Activated CD4-positive, alpha-beta memory T cell treated with anti-CD3 and anti-CD28 coated beads, Interleukin-2, amount 10 ng/mL, durations not matched to agents 7 days and 5 days (primary cell): ENCODE measurements around the gene RHOA. TPM values are rescaled to one million over a fixed set of nuclear protein-coding genes. Genes with fewer than 3 reads are reported as not detected.

Experiments used
- CTCF ChIA-PET: fragments of 350-600 bp; sonication (Branson Sonifier 250); formaldehyde crosslinking; loops from one replicate; lab custom pipeline; 2021; ENCODE audit warnings: antibody characterized with exemption, inconsistent platforms; lab: Charles Lee
- POLR2A ChIA-PET: fragments of 350-600 bp; sonication (Branson Sonifier 250); formaldehyde crosslinking; loops from one replicate; lab custom pipeline; 2021; ENCODE audit warnings: antibody characterized with exemption; lab: Charles Lee
- DNase-seq: peaks from one replicate; pipeline ENCODE4 v3.0.0-alpha.2; 2020
- H3K27ac Mint-ChIP-seq: one replicate; pipeline ENCODE4 v1.8.0; 2021; ENCODE audit warnings: mild to moderate bottlenecking, mixed read lengths
- H3K27me3 Mint-ChIP-seq: one replicate; pipeline ENCODE4 v1.8.0; 2021; ENCODE audit warnings: mixed read lengths
- H3K36me3 Mint-ChIP-seq: one replicate; pipeline ENCODE4 v1.8.0; 2021; ENCODE audit warnings: low read depth, mixed read lengths
- H3K4me1 Mint-ChIP-seq: one replicate; pipeline ENCODE4 v1.8.0; 2021; ENCODE audit warnings: mixed read lengths
- H3K4me3 Mint-ChIP-seq: one replicate; pipeline ENCODE4 v1.8.0; 2021; ENCODE audit warnings: mild to moderate bottlenecking, mixed read lengths
- H3K9me3 Mint-ChIP-seq: one replicate; pipeline ENCODE4 v1.8.0; 2021; ENCODE audit warnings: mixed read lengths
- total RNA-seq, 2 experiments: library from RNA; stranded (reverse); gene quantifications; one replicate each; pipeline ENCODE4 v1.2.3, GENCODE V29; 2021

RHOA gene
- total RNA-seq, 2 experiments from 2014 or later: 504 to 505 TPM

DNA sequence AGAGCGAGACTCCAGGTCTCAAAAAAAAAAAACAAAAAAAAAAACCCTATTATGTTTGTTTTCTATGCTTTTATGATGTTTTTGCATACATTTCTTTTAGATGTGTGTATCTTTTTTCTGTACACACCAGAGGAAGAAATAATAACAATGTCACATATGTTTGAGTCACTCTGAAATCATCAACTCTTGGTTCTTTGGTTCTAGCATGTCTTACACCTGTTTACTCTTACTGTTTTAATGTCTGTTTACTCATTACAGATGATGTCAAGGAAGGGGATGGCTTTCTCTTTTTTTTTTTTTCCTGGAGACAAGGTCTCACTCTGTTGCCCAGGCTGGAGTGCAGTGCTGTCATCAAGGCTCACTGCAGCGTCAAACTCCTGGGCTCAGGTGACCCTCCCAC lies 24.1 kb downstream of the RHOA start:
- no peak overlapping the region for H3K4me3 Mint-ChIP-seq
- CTCF ChIA-PET: interaction anchor here (1.0 kb wide), 1 partner anchor 62 kb away, joined by 4 read pairs; no protein-coding TSS in a partner anchor
- no peaks in the 10 kb centered on the region for H3K27me3 Mint-ChIP-seq
- H3K4me1 Mint-ChIP-seq: peaks cover 29% of the 10 kb centered on the region
- H3K9me3 Mint-ChIP-seq: no peaks in the 10 kb centered on the region
- POLR2A ChIA-PET: interaction anchor here (2.5 kb wide), 1 partner anchor 48 kb away, joined by 11 read pairs; the partner anchor contains the start of gene USP4
- peak overlapping the region; percentile 23 for H3K27ac Mint-ChIP-seq
- peaks cover 29% of the 10 kb centered on the region for H3K36me3 Mint-ChIP-seq
- DNase-seq: no peak

DNA sequence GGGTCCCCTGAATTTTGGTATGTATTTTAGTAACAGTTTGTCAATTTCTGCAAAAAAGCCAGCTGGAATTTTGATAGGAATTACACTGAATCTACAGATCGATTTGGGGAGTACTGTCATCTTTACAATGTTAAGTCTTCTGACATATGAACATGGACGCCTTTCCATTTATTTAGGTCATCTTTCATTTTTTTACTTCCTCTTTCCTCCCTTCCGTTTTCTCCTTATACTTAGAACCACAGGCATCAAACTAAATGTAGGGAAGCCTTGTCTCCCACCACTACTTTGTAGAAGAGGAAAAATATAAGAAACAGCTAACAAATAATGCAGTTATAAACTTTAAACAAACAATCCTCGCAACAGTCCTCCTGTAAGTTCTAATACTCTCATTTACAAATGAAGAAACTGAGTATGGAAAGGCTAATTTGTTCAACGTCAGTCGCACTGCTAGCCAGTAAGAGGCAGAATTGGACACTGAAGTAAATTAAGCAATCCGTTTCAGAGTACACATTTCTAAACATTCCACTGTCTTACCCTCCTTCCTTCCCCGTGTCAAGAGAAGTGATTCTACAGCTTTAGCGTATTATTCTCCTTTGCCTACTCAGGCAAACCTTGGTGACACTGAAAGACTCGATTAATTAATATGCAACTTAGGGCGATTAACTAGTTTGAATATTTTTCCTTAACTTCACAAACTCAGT lies 25.6 kb downstream of the RHOA start:
- no peak for DNase-seq
- Mint-ChIP-seq H3K27ac (no peak overlapping the region), H3K4me1 (peaks cover 29% of the 10 kb centered on the region), H3K27me3 (no peaks in the 10 kb centered on the region), H3K36me3 (peaks cover 29% of the 10 kb centered on the region), H3K4me3 (no peak overlapping the region), H3K9me3 (no peaks in the 10 kb centered on the region)
- ChIA-PET POLR2A (no interaction called here), CTCF (interaction anchor here (1.2 kb wide), 1 partner anchor 64 kb away, joined by 4 read pairs; no protein-coding TSS in a partner anchor)

DNA sequence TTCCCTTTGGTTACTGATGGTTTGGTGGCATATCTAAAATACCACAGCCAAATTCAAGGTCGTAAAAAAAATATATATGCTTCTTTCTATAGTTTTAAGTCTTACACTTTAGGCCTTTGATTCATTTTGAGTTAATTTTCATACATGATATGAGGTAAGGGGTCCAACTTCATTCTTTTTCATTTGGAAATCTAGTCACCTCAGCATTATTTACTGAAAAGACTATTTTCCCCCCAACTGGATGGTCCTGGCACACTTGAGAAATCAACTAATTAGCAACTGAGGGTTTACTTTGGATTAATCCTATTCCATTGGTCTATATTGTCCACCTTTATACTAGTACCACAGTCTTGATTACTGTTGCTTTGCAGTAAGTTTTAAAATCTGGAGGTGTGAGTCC lies 26.2 kb downstream of the RHOA start:
- CTCF ChIA-PET: interaction anchor here (1.2 kb wide), 1 partner anchor 65 kb away, joined by 4 read pairs; no protein-coding TSS in a partner anchor
- Mint-ChIP-seq H3K4me1 (peaks cover 29% of the 10 kb centered on the region), H3K27ac (no peak overlapping the region), H3K4me3 (no peak overlapping the region), H3K36me3 (peaks cover 29% of the 10 kb centered on the region), H3K9me3 (no peaks in the 10 kb centered on the region), H3K27me3 (no peaks in the 10 kb centered on the region)
- POLR2A ChIA-PET: interaction anchor here (2.0 kb wide), 1 partner anchor 26 kb away, joined by 5 read pairs; the partner anchor contains the start of genes RHOA and TCTA
- no peak for DNase-seq

DNA sequence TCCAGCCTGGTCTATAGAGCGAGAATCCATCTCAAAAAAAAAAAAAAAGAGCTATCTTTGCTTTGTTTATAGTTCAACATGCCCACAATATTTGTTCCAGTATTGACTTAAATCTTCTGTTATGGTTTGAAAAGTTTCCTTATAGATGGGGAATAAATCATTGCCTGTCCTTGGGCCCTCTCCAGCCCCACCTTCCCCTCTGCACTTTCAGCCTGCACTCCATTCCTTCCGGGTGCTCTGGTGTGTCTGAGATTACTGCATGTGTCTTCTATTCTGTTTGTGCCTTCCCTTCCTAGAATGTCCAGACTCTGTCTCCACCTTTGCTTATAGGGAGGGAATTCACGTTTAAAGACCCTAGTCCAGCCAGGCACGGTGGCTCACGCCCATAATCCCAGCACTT lies 28.4 kb downstream of the RHOA start:
- DNase-seq: no peak
- ChIA-PET CTCF (interaction anchor here (2.1 kb wide), 1 partner anchor 43 kb away, joined by 4 read pairs; the partner anchor contains the start of gene USP4), POLR2A (no interaction called here)
- Mint-ChIP-seq H3K4me1 (peaks cover 36% of the 10 kb centered on the region), H3K36me3 (peaks cover 38% of the 10 kb centered on the region), H3K27ac (peak overlapping the region; percentile 42), H3K9me3 (peaks cover 6% of the 10 kb centered on the region), H3K27me3 (no peaks in the 10 kb centered on the region), H3K4me3 (no peak overlapping the region)

DNA sequence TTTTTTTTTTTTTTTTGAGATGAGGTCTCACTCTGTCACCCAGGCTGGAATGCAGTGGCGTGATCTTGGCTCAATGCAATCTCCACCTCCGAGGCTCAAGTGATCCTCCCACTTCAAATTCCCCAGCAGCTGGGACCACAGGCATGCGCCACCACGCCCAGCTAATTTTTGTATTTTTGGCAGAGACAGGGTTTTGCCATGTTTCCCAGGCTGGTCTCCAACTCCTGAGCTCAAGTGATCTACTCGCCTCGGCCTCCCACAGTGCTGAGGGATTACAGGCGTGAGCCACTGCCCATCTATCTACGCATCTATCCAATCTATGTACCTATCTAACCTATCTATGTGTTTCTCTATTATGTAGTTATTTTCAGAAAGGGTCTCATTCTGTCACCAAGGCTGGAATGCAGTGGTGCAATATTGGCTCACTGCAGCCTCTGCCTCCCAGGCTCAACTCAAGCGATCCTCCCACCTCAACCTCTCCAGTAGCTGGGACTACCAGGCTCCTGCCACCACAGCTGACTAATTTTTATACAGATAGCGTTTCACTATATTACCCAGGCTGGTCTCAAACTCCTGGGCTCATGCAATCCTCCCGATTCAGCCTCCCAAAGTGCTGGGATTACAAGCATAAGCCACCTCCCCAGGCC lies 33.4 kb downstream of the RHOA start:
- DNase-seq: no peak
- Mint-ChIP-seq H3K36me3 (peaks cover 50% of the 10 kb centered on the region), H3K27ac (peak overlapping the region; percentile 50), H3K4me3 (no peak overlapping the region), H3K27me3 (no peaks in the 10 kb centered on the region), H3K9me3 (peaks cover 9% of the 10 kb centered on the region), H3K4me1 (peaks cover 31% of the 10 kb centered on the region)
- ChIA-PET CTCF (interaction anchor here (0.5 to 0.7 kb wide), 2 partner anchors 170 to 532 kb away, joined by 3 to 6 read pairs; no protein-coding TSS in a partner anchor), POLR2A (interaction anchor here (1.1 to 1.7 kb wide), 3 partner anchors 11 to 38 kb away, joined by 3 read pairs; partner anchors contain the start of gene RHOA)

DNA sequence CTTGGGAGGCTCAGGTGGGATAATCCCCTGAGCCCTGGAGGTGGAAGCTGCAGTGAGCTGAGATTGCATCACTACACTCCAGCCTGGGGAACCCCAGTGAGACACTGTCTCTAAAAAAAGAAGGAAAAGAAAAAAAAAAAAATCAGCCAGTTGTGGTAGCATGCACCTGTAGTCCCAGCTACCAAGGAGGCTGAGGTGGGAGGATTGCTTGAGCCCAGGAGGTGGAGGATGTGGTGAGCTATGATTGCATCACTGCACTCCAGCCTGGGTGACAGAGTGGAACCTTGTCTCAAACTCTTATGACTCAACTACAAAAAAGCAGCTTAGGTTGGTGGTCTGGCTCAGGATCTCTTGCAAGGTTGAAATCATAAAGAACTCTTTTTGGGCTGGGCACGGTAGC lies 34.3 kb downstream of the RHOA start:
- DNase-seq: peak; percentile 68
- H3K27me3 Mint-ChIP-seq: no peaks in the 10 kb centered on the region
- POLR2A ChIA-PET: interaction anchor here (1.1 to 1.7 kb wide), 3 partner anchors 12 to 39 kb away, joined by 3 read pairs; partner anchors contain the start of gene RHOA
- peaks cover 32% of the 10 kb centered on the region for H3K4me1 Mint-ChIP-seq
- peak overlapping the region; percentile 77 for H3K27ac Mint-ChIP-seq
- H3K4me3 Mint-ChIP-seq: no peak overlapping the region
- peaks cover 58% of the 10 kb centered on the region for H3K36me3 Mint-ChIP-seq
- CTCF ChIA-PET: interaction anchor here (0.5 kb wide), 1 partner anchor 531 kb away, joined by 3 read pairs; no protein-coding TSS in a partner anchor
- H3K9me3 Mint-ChIP-seq: peaks cover 9% of the 10 kb centered on the region

DNA sequence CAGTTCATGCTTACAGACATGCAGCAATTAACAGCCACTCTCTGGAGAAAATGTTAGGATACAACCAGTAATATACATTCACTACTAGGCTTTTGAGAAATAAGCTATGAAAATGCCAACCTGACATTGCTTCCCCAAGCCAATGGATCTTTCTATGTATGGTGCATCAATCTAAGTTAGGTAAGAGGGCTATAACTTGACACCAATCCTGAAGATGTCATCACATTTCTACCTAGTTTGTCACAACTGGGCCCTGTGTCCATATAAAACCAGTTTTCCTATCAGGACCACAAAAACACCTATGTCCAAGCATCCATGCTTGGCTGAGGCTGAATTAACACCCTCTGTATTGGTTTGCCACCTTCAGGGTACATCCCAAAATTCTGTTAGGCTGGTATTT lies 39.8 kb downstream of the RHOA start:
- ChIA-PET POLR2A (no interaction called here), CTCF (interaction anchor here (0.6 kb wide), 1 partner anchor 172 kb away, joined by 3 read pairs; no protein-coding TSS in a partner anchor)
- Mint-ChIP-seq H3K4me1 (peaks cover 17% of the 10 kb centered on the region), H3K9me3 (no peaks in the 10 kb centered on the region), H3K4me3 (no peak overlapping the region), H3K36me3 (peaks cover 68% of the 10 kb centered on the region), H3K27ac (no peak overlapping the region), H3K27me3 (no peaks in the 10 kb centered on the region)
- no peak for DNase-seq

DNA sequence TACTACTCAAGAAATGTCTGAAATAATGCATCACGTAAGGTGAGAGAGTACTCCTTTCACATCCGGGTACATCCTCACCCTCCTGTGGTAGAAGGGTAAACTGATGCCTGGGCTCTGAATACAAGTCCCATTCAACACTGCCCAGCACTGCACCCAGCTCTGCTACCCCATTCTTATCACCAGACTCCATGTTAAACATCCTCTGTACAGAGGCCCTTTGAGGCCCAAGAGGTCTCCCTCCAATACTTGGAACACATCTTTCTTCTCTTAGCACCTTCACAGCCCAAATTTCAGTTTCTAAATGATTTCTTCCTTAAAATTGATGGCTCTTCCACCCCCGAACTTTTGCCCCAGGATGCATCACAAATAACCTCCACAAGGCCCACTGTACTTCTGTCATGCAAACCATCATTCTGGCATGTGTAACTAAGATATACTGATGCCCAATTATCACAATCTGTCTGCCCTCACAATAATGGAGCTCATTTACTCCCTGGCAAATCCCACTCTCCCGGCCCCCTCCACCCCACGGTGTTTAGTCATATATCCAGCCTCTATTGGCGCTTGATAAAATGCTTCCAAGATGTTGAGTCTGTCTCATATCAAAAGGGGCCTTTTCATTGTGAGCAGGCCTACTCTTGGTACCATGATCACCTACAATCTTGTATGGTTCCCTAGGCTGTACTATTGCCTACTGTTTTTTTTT lies 41.0 kb downstream of the RHOA start:
- DNase-seq: no peak
- CTCF ChIA-PET: interaction anchor here (0.6 kb wide), 1 partner anchor 760 kb away, joined by 3 read pairs; no protein-coding TSS in a partner anchor
- Mint-ChIP-seq H3K27ac (no peak overlapping the region), H3K4me3 (no peak overlapping the region), H3K4me1 (peaks cover 19% of the 10 kb centered on the region), H3K27me3 (no peaks in the 10 kb centered on the region), H3K36me3 (peaks cover 76% of the 10 kb centered on the region), H3K9me3 (no peaks in the 10 kb centered on the region)
- POLR2A ChIA-PET: interaction anchor here (0.9 kb wide), 2 partner anchors 31 to 41 kb away, joined by 3 read pairs; partner anchors contain the start of genes RHOA, TCTA and USP4

DNA sequence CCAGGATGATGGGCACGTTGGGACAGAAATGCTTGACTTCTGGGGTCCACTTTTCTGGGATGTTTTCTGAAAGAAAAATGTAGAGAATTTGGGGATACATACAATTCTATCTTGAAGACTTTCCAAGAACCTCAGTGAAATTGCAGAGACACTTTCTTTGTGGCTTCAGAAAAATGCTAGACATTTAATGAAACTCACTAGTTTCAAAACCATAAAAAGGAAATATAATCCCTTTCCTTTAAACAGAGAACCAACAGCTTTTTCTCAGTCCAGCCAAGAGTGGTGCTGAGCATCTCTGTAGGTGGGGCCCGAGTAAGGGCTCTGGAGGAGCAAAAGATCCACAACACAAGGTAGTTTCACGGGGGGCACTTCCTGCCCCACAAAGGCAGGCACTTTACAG lies 49.2 kb downstream of the RHOA start:
- H3K36me3 Mint-ChIP-seq: peaks cover 62% of the 10 kb centered on the region
- peak overlapping the region; percentile 42 for H3K27ac Mint-ChIP-seq
- ChIA-PET POLR2A (interaction anchor here (1.7 kb wide), 2 partner anchors 11 kb away, joined by 3 to 5 read pairs; no protein-coding TSS in a partner anchor), CTCF (interaction anchor here (4.8 kb wide), 1 partner anchor 23 kb away, joined by 30 read pairs; the partner anchor contains the start of gene USP4)
- DNase-seq: no peak
- H3K4me1 Mint-ChIP-seq: peaks cover 29% of the 10 kb centered on the region
- no peak overlapping the region for H3K4me3 Mint-ChIP-seq
- no peaks in the 10 kb centered on the region for H3K9me3 Mint-ChIP-seq
- H3K27me3 Mint-ChIP-seq: no peaks in the 10 kb centered on the region

DNA sequence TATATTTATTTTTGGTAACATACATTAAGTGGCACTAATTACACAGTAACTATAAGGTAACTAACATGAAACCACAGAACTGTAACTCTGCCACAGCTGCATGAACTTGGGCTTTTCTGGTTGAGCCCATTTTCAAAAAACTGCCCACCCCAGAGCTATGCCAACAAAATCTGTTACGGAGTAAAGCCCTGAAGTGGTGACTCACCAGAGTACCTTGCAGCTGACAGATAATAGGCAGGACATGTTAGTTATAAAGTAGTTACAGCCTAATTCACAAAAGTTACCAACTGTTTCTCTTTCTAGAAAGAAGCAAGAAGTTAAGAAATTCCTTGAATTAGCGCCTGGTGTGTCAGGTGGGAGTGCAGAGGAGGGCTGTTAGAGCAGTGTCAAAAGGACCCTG lies 52.2 kb downstream of the RHOA start:
- peaks cover 58% of the 10 kb centered on the region for H3K36me3 Mint-ChIP-seq
- H3K27me3 Mint-ChIP-seq: no peaks in the 10 kb centered on the region
- no peak overlapping the region for H3K4me3 Mint-ChIP-seq
- no peaks in the 10 kb centered on the region for H3K9me3 Mint-ChIP-seq
- H3K27ac Mint-ChIP-seq: peak overlapping the region; percentile 86
- DNase-seq: no peak
- H3K4me1 Mint-ChIP-seq: peaks cover 39% of the 10 kb centered on the region
- CTCF ChIA-PET: interaction anchor here (1.6 to 4.8 kb wide), 3 partner anchors 20 to 90 kb away, joined by 6 to 30 read pairs (median 11); partner anchors contain the start of gene USP4
- POLR2A ChIA-PET: interaction anchor here (1.0 to 4.5 kb wide), 6 partner anchors 14 to 85 kb away, joined by 3 to 55 read pairs (median 12); partner anchors contain the start of genes NICN1, RHOA, TCTA and USP4

DNA sequence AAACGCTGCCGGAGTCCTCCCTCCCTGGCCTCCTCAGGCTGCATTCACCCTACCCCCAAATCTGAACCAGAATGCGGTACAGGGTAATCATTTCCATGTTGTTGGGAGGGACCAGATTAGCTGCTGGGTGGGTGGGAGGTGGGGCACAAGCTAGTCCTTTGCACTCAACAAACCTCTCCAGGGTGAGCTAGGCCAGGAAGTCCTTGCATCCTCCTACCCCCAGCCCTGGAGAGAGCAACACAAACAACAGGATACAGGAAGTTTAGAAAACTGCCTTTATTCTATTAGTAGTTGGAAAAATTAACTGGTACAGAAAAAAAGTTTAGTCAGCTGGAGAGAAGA lies 52.9 kb downstream of the RHOA start:
- H3K9me3 Mint-ChIP-seq: no peaks in the 10 kb centered on the region
- POLR2A ChIA-PET: interaction anchor here (0.8 to 4.5 kb wide), 8 partner anchors 9 to 85 kb away, joined by 3 to 55 read pairs (median 6); partner anchors contain the start of genes NICN1, RHOA, TCTA and USP4
- H3K36me3 Mint-ChIP-seq: peaks cover 57% of the 10 kb centered on the region
- CTCF ChIA-PET: interaction anchor here (1.1 to 2.6 kb wide), 3 partner anchors 19 to 90 kb away, joined by 6 to 11 read pairs (median 10); partner anchors contain the start of gene USP4
- peak overlapping the region; percentile 86 for H3K27ac Mint-ChIP-seq
- H3K4me1 Mint-ChIP-seq: peaks cover 40% of the 10 kb centered on the region
- no peaks in the 10 kb centered on the region for H3K27me3 Mint-ChIP-seq
- peak overlapping the region; percentile 90 for H3K4me3 Mint-ChIP-seq
- DNase-seq: no peak
